H1 (cell line): Measurements from ENCODE around the gene GDPD5. TPM values are rescaled to one million over a fixed set of nuclear protein-coding genes. Genes with fewer than 3 reads are reported as not detected.

Source experiments
- CTCF ChIA-PET: fragments of 300-600 bp; sonication (Branson Sonifier 250); formaldehyde crosslinking; loops from one replicate; lab custom pipeline; 2021; ENCODE audit not compliant: partially characterized antibody; lab: Charles Lee
- POLR2A ChIA-PET: fragments of 300-600 bp; sonication (Branson Sonifier 250); formaldehyde crosslinking; loops from one replicate; lab custom pipeline; 2021; ENCODE audit warnings: inconsistent platforms; ENCODE audit not compliant: partially characterized antibody; lab: Charles Lee
- DNase-seq, 2 experiments: peaks; one replicate each; pipeline versions ENCODE4 v3.0.0 to v3.0.0-alpha.2; 2010 to 2022; ENCODE audit warnings: low spot score in 2 of 2, low read depth in 1 of 2, mixed read lengths in 1 of 2
- FAIRE-seq: peaks from 2 replicates; lab custom pipeline; 2011; peaks lifted over from hg19 to GRCh38; lab: Jason Lieb, UNC
- H2AFZ ChIP-seq: 2 replicates; pipeline ENCODE4 v1.8.1; 2012; ENCODE audit warnings: low read length, inconsistent platforms
- H2AK5ac ChIP-seq: 2 replicates; pipeline ENCODE4 v1.6.1; 2013; ENCODE audit warnings: low read depth, low read length
- H2BK120ac ChIP-seq: replicated peaks from 2 replicates; pipeline ENCODE3; 2013; ENCODE audit warnings: low read depth, low read length, inconsistent platforms
- H2BK12ac ChIP-seq: 2 replicates; pipeline ENCODE4 v1.6.1; 2013; ENCODE audit warnings: low read depth, low read length
- H2BK15ac ChIP-seq: 2 replicates; pipeline ENCODE4 v1.6.1; 2013; ENCODE audit warnings: low read length
- H2BK20ac ChIP-seq: 2 replicates; pipeline ENCODE4 v1.6.1; 2013; ENCODE audit warnings: low read length
- H2BK5ac ChIP-seq: 2 replicates; pipeline ENCODE4 v1.6.1; 2013; ENCODE audit warnings: low read depth, low read length
- H3K14ac ChIP-seq: 2 replicates; pipeline ENCODE4 v1.6.1; 2013; ENCODE audit warnings: inconsistent platforms; ENCODE audit not compliant: insufficient read length
- H3K18ac ChIP-seq: 2 replicates; pipeline ENCODE4 v1.6.1; 2013; ENCODE audit warnings: low read length; ENCODE audit errors: extremely low read depth
- H3K23ac ChIP-seq: 2 replicates; pipeline ENCODE4 v1.6.1; 2013; ENCODE audit warnings: inconsistent platforms; ENCODE audit not compliant: insufficient read length
- H3K23me2 ChIP-seq: 2 replicates; pipeline ENCODE4 v1.6.1; 2013; ENCODE audit warnings: low read depth, low read length
- H3K27ac ChIP-seq: 2 replicates; pipeline ENCODE4 v1.6.1; 2011; ENCODE audit warnings: low read depth, low read length, inconsistent platforms
- H3K27me3 ChIP-seq, 4 experiments: replicated peaks in 1 of 4; 1 replicate in 1 of 4; 2 replicates in 3 of 4; pipeline versions ENCODE4 v1.6.1 to v1.8.1; 2011 to 2013; ENCODE audit warnings: low read length in 3 of 4, mild to moderate bottlenecking in 3 of 4, inconsistent platforms in 2 of 4, mixed read lengths in 2 of 4, moderate library complexity in 1 of 4; ENCODE audit not compliant: control insufficient read depth in 3 of 4, insufficient read depth in 3 of 4; ENCODE audit errors: extremely low read depth in 1 of 4
- H3K36me3 ChIP-seq, 4 experiments: 2 replicates each; pipeline versions ENCODE4 v1.6.1 to v1.8.1; 2011 to 2013; ENCODE audit warnings: mild to moderate bottlenecking in 4 of 4, low read length in 3 of 4, moderate library complexity in 2 of 4, control low read depth in 1 of 4, inconsistent platforms in 1 of 4; ENCODE audit not compliant: insufficient read depth in 4 of 4, control insufficient read depth in 2 of 4
- H3K4ac ChIP-seq: replicated peaks from 2 replicates; pipeline ENCODE3; 2013; ENCODE audit warnings: low read length, low read depth, mixed read lengths, inconsistent platforms; ENCODE audit not compliant: insufficient read length
- H3K4me1 ChIP-seq, 4 experiments: replicated peaks in 1 of 4; 1 replicate in 1 of 4; 2 replicates in 3 of 4; pipeline versions ENCODE4 v1.6.1 to v1.8.1; 2011 to 2013; ENCODE audit warnings: low read length in 3 of 4, inconsistent platforms in 2 of 4, mixed read lengths in 1 of 4; ENCODE audit not compliant: insufficient read depth in 4 of 4, control insufficient read depth in 3 of 4
- H3K4me2 ChIP-seq, 2 experiments: 2 replicates each; pipeline versions ENCODE4 v1.6.1 to v1.8.1; 2011 to 2013; ENCODE audit warnings: low read depth in 2 of 2, low read length in 2 of 2, control low read depth in 1 of 2, inconsistent platforms in 1 of 2, mild to moderate bottlenecking in 1 of 2; ENCODE audit not compliant: insufficient read depth in 1 of 2
- H3K4me3 ChIP-seq, 4 experiments: fragments of 200-600, 300-600 bp in 1 of 4; sonication (generic), shearing (Covaris generic), sonication (Bioruptor Twin) in 1 of 4; 2 replicates each; pipeline versions ENCODE4 v1.5.1 to v1.8.1; 2011 to 2016; ENCODE audit warnings: low read length in 4 of 4, low read depth in 3 of 4, control low read depth in 2 of 4, inconsistent platforms in 2 of 4, mild to moderate bottlenecking in 2 of 4, mixed read lengths in 1 of 4, moderate library complexity in 1 of 4; ENCODE audit not compliant: insufficient read depth in 2 of 4; ENCODE audit errors: extremely low read depth in 1 of 4
- H3K56ac ChIP-seq: replicated peaks from 2 replicates; pipeline ENCODE3; 2013; ENCODE audit warnings: low read depth, mild to moderate bottlenecking, mixed read lengths, low read length, inconsistent platforms; ENCODE audit not compliant: insufficient read length
- H3K79me1 ChIP-seq: 2 replicates; pipeline ENCODE4 v1.6.1; 2013; ENCODE audit warnings: low read depth, low read length, control low read depth
- H3K79me2 ChIP-seq, 2 experiments: 2 replicates each; pipeline versions ENCODE4 v1.6.1 to v1.8.1; 2012 to 2013; ENCODE audit warnings: low read length in 2 of 2, mild to moderate bottlenecking in 2 of 2, inconsistent platforms in 1 of 2; ENCODE audit not compliant: insufficient read depth in 2 of 2, control insufficient read depth in 1 of 2
- H3K9ac ChIP-seq, 4 experiments: replicated peaks in 1 of 4; 1 replicate in 1 of 4; 2 replicates in 3 of 4; pipeline versions ENCODE4 v1.6.1 to v1.8.1; 2011 to 2013; ENCODE audit warnings: low read depth in 3 of 4, low read length in 3 of 4, control low read depth in 2 of 4, mild to moderate bottlenecking in 2 of 4, moderate library complexity in 2 of 4, inconsistent platforms in 1 of 4; ENCODE audit errors: extremely low read depth in 1 of 4
- H3K9me3 ChIP-seq, 2 experiments: 2 replicates each; pipeline versions ENCODE4 v1.6.1 to v1.8.1; 2012 to 2013; ENCODE audit warnings: mild to moderate bottlenecking in 2 of 2, moderate library complexity in 2 of 2, control low read depth in 1 of 2, inconsistent platforms in 1 of 2, low read depth in 1 of 2, low read length in 1 of 2, mixed read lengths in 1 of 2; ENCODE audit not compliant: insufficient read depth in 2 of 2
- H4K20me1 ChIP-seq, 2 experiments: replicated peaks in 1 of 2; 2 replicates each; pipeline versions ENCODE3 to v1.8.1; 2011 to 2013; ENCODE audit warnings: inconsistent platforms in 2 of 2, low read length in 2 of 2, mild to moderate bottlenecking in 1 of 2; ENCODE audit not compliant: insufficient read depth in 2 of 2, control insufficient read depth in 1 of 2
- H4K5ac ChIP-seq: 2 replicates; pipeline ENCODE4 v1.6.1; 2013; ENCODE audit warnings: low read length, low read depth, mixed read lengths, inconsistent platforms; ENCODE audit not compliant: insufficient read length
- H4K8ac ChIP-seq: 2 replicates; pipeline ENCODE4 v1.8.0; 2013; ENCODE audit warnings: mild to moderate bottlenecking, moderate library complexity, low read length, inconsistent platforms; ENCODE audit not compliant: insufficient read depth; ENCODE audit errors: extremely low read depth
- H4K91ac ChIP-seq: replicated peaks from 2 replicates; pipeline ENCODE3; 2013; ENCODE audit warnings: low read length, mixed read lengths, inconsistent platforms; ENCODE audit not compliant: insufficient read length
- BACH1 ChIP-seq: IDR thresholded peaks from 2 replicates; pipeline ENCODE4 v1.6.1; 2012; ENCODE audit warnings: low read length, improper control_type of control experiment
- CBX5 ChIP-seq: fragments of 300-800, 300-1000 bp; sonication (generic); IDR thresholded peaks from 2 replicates; pipeline ENCODE4 v1.7.1; 2016; ENCODE audit warnings: antibody characterized with exemption, low read length, low read depth
- CTBP2 ChIP-seq: IDR thresholded peaks from 2 replicates; pipeline ENCODE4 v1.7.0; 2011; ENCODE audit warnings: borderline replicate concordance, mild to moderate bottlenecking, moderate library complexity, mixed read lengths, low read length; ENCODE audit not compliant: insufficient read depth, insufficient read length
- GABPA ChIP-seq: IDR thresholded peaks from 2 replicates; pipeline ENCODE4 v1.6.1; 2011; ENCODE audit warnings: mild to moderate bottlenecking, low read length, moderate library complexity, borderline replicate concordance; ENCODE audit not compliant: insufficient read depth
- NRF1 ChIP-seq: IDR thresholded peaks from 2 replicates; pipeline ENCODE4 v1.6.1; 2011; ENCODE audit warnings: mild to moderate bottlenecking, low read depth, low read length, improper control_type of control experiment
- POU5F1 ChIP-seq: IDR thresholded peaks from 2 replicates; pipeline ENCODE4 v1.6.1; 2011; ENCODE audit warnings: low read depth, mild to moderate bottlenecking, low read length, moderate library complexity
- RAD21 ChIP-seq, 2 experiments: IDR thresholded peaks in 1 of 2; conservative IDR thresholded peaks in 1 of 2; 2 replicates each; pipeline ENCODE4 v1.6.1; 2011; ENCODE audit warnings: low read depth in 2 of 2, low read length in 2 of 2, improper control_type of control experiment in 1 of 2, inconsistent platforms in 1 of 2, mild to moderate bottlenecking in 1 of 2, moderate library complexity in 1 of 2
- SP1 ChIP-seq: IDR thresholded peaks from 2 replicates; pipeline ENCODE4 v1.6.1; 2011; ENCODE audit warnings: low read depth, low read length
- SP2 ChIP-seq: IDR thresholded peaks from 2 replicates; pipeline ENCODE4 v1.6.1; 2012; ENCODE audit warnings: mild to moderate bottlenecking, low read length, inconsistent platforms
- SP4 ChIP-seq: IDR thresholded peaks from 2 replicates; pipeline ENCODE4 v1.6.1; 2012; ENCODE audit warnings: low read length, inconsistent platforms
- SRF ChIP-seq: IDR thresholded peaks from 2 replicates; pipeline ENCODE4 v1.6.1; 2011; ENCODE audit warnings: mild to moderate bottlenecking, low read depth, low read length, moderate library complexity
- SUZ12 ChIP-seq: fragments of 200-600 bp; sonication (generic); IDR thresholded peaks from 2 replicates; pipeline ENCODE4 v1.6.1; 2012; ENCODE audit warnings: mild to moderate bottlenecking, inconsistent platforms, low read length, moderate library complexity, mixed read lengths
- TBP ChIP-seq: IDR thresholded peaks from 2 replicates; pipeline ENCODE4 v1.6.1; 2011; ENCODE audit warnings: low read depth, low read length, improper control_type of control experiment
- WGBS, 2 experiments: shearing (Covaris generic) in 1 of 2; methylation state at CpG; one replicate each; pipeline versions ENCODE4 v1.1.6 to v1.1.7; 2013 to 2015; ENCODE audit warnings: low lambda C conversion rate in 2 of 2, mixed read lengths in 2 of 2, inconsistent platforms in 1 of 2, low coverage in 1 of 2, missing lambda C conversion rate in 1 of 2; ENCODE audit not compliant: insufficient replicate concordance in 2 of 2, insufficient coverage in 1 of 2, insufficient read length in 1 of 2; ENCODE audit errors: extremely low coverage in 1 of 2, missing lambda C conversion rate in 1 of 2; 5-methylcytosine and 5-hydroxymethylcytosine counted together
- polyA plus RNA-seq, 7 experiments: library from polyadenylated mRNA; depleted of rRNA in 3 of 7; stranded (reverse) in 5 of 7; unstranded in 2 of 7; fragments of >200 nt in 5 of 7; fragments of 200-250 nt in 2 of 7; gene quantifications; 1 replicate in 5 of 7; 2 replicates in 1 of 7; 4 replicates in 1 of 7; pipeline versions ENCODE4 v1.2.1 to v1.2.3, GENCODE V29; 2011 to 2013; ENCODE audit warnings: missing spikeins in 2 of 7, mixed read lengths in 2 of 7
- total RNA-seq: library from RNA; stranded (reverse); fragmentation: NEBNext Ultra II Directional; extraction: Animal tissue kit (Norgen Biotek cat#: 25700); gene quantifications from 2 replicates; pipeline ENCODE4 v1.2.1, GENCODE V29; 2021
- TF ChIP-seq, protein P1 (sequence below): IDR thresholded peaks from 2 replicates; pipeline ENCODE4 v1.6.1; 2011; ENCODE audit warnings: low read length, improper control_type of control experiment

GDPD5 gene
- total and polyA plus RNA-seq, 2 of the 8 experiments (the other 6 are each of a cell fraction or from before 2014, with no cell fraction given): 7.8 to 8.6 TPM

- POLR2A ChIA-PET: no interaction called here
- TF ChIP-seq SP4 (no peak), GABPA (no peak), CTBP2 (no peak), POU5F1 (no peak), TBP (no peak), RAD21 (IDR thresholded peaks at IDR 0.05 in 1 of 2, conservative IDR thresholded peaks at IDR 0.05 in 1 of 2; ENCODE audit: low read depth in 2 of 2, low read length in 2 of 2) (no peak), SRF (no peak), BACH1 (no peak), SP2 (no peak), SUZ12 (no peak), CBX5 (no peak), SP1 (no peak), NRF1 (no peak)
- TF ChIP-seq, protein P1, sequence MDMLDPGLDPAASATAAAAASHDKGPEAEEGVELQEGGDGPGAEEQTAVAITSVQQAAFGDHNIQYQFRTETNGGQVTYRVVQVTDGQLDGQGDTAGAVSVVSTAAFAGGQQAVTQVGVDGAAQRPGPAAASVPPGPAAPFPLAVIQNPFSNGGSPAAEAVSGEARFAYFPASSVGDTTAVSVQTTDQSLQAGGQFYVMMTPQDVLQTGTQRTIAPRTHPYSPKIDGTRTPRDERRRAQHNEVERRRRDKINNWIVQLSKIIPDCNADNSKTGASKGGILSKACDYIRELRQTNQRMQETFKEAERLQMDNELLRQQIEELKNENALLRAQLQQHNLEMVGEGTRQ: no peak
Observed at GRCh38 chr11:75493626-75494025, 32.1 kb downstream of the GDPD5 start.

More at GRCh38 chr11:75493626-75494025, 32.1 kb downstream of the GDPD5 start:
- Histone ChIP-seq H3K9ac (no peak overlapping the region), H4K91ac (no peak overlapping the region), H2BK15ac (no peak overlapping the region), H3K4me3 (no peak overlapping the region), H3K36me3 (no peaks in the 10 kb centered on the region), H3K18ac (no peak overlapping the region), H3K56ac (no peak overlapping the region), H4K20me1 (no peaks in the 10 kb centered on the region), H3K23ac (no peak overlapping the region), H2BK12ac (no peak overlapping the region), H3K27ac (no peak overlapping the region), H4K8ac (no peak overlapping the region; the same call in 1 of the 2 replicates), H2AK5ac (no peak overlapping the region), H2BK120ac (no peak overlapping the region), H3K14ac (no peak overlapping the region), H3K4me1 (peaks cover 2 to 19% (median 13%) of the 10 kb centered on the region in 4 experiments), H3K4me2 (no peak overlapping the region), H3K23me2 (no peaks in the 10 kb centered on the region), H3K27me3 (no peaks in the 10 kb centered on the region), H3K79me1 (no peaks in the 10 kb centered on the region), H3K79me2 (no peaks in the 10 kb centered on the region), H4K5ac (no peak overlapping the region), H2BK20ac (no peak overlapping the region), H3K4ac (no peak overlapping the region), H2BK5ac (no peak overlapping the region), H3K9me3 (no peaks in the 10 kb centered on the region), H2AFZ (no peak overlapping the region)
- 92% methylated on average over 3 of the region's 3 CpGs; no CpG with 5 or more reads in 1 of the 2 experiments for WGBS, 2 experiments
- no peak for FAIRE-seq
- no peak for DNase-seq
- CTCF ChIA-PET: interaction anchor here (0.6 to 21.4 kb wide), 7 partner anchors 18 to 104 kb away, joined by 3 to 176 read pairs (median 3); partner anchors contain the start of gene GDPD5
